Stimulated activated effector memory CD8-positive, alpha-beta T cell treated with anti-CD3 and anti-CD28 coated beads, Interleukin-12 subunit alpha, Interleukin-12 subunit beta, amount 100 ng/mL, for 72 hours (primary cell): ENCODE results near the gene ANO3.

Source experiments
- ATAC-seq: fragments of 150-1000 bp; cut with Tn5 transposase; 2 replicates; pipeline ENCODE4 v1.10.0; 2021
- DNase-seq, 2 donors: peaks; one replicate each; pipeline ENCODE4 v3.0.0; 2021 to 2022; ENCODE audit warnings: low spot score in 2 of 2
- H3K27ac Mint-ChIP-seq: one replicate; pipeline ENCODE4 v1.8.0; 2022; ENCODE audit warnings: mild to moderate bottlenecking, mixed read lengths
- H3K36me3 Mint-ChIP-seq: one replicate; pipeline ENCODE4 v1.8.0; 2022; ENCODE audit warnings: mild to moderate bottlenecking, mixed read lengths
- H3K4me1 Mint-ChIP-seq: one replicate; pipeline ENCODE4 v1.8.0; 2022; ENCODE audit warnings: mixed read lengths
- H3K4me3 Mint-ChIP-seq: one replicate; pipeline ENCODE4 v1.8.0; 2022; ENCODE audit warnings: mild to moderate bottlenecking, mixed read lengths
- H3K9me3 Mint-ChIP-seq: one replicate; pipeline ENCODE4 v1.8.0; 2022; ENCODE audit warnings: mixed read lengths

The ANO3 gene

DNA sequence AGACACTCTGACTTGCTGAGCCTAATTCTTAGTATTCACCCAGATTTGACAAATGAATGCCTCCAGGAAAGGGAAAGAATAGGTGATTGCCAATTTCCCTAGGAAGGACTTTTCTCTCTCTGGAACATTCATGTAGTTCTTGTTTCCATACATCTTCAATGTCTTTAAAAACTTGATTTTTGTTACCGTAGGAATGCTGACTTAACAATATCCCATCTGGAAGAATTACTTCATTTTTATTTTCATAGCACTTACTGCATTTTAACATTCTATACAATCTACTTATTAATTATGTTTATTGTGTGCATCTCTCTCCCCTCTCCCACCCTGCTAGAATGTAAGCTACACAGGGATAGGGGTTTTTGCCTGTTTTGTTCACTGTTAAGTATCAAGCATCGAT is 323.4 kb downstream of the ANO3 start:
- DNase-seq (no peak), ATAC-seq (no peak)
- Mint-ChIP-seq H3K9me3 (no peaks in the 10 kb centered on the region), H3K27ac (no peak overlapping the region), H3K36me3 (no peaks in the 10 kb centered on the region), H3K4me3 (no peak overlapping the region), H3K4me1 (no peaks in the 10 kb centered on the region)

DNA sequence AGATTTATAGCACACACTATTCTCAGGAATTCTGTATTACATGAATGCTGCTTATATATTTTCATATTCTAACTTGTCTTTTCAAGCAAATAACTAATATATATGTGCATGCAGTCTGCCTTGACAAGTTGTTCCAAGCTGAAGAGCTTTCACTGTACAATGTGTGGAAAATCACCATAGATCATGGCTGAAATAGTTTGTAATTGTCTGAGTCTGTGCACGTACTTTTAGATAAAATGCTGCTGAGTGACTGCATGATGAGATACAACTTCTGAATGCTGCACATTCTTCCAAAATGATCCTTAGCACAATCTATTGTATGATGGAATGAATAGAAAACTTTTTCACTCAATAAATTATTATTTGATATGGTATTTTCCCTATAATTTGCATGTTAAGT is 331.0 kb downstream of the ANO3 start:
- no peaks in the 10 kb centered on the region for H3K36me3 Mint-ChIP-seq
- H3K9me3 Mint-ChIP-seq, result peaks cover 3% of the 10 kb centered on the region
- H3K4me3 Mint-ChIP-seq, result no peak overlapping the region
- H3K27ac Mint-ChIP-seq, result no peak overlapping the region
- DNase-seq, result no peak
- H3K4me1 Mint-ChIP-seq, result no peaks in the 10 kb centered on the region
- no peak for ATAC-seq

GRCh38 chr11:26665036-26665435 is 333.1 kb downstream of the ANO3 start:
- H3K4me3 Mint-ChIP-seq, result no peak overlapping the region
- H3K36me3 Mint-ChIP-seq, result no peaks in the 10 kb centered on the region
- ATAC-seq (no peak), DNase-seq (no peak)
- H3K27ac Mint-ChIP-seq, result no peak overlapping the region
- H3K9me3 Mint-ChIP-seq, result peaks cover 15% of the 10 kb centered on the region
- H3K4me1 Mint-ChIP-seq, result no peaks in the 10 kb centered on the region

DNA sequence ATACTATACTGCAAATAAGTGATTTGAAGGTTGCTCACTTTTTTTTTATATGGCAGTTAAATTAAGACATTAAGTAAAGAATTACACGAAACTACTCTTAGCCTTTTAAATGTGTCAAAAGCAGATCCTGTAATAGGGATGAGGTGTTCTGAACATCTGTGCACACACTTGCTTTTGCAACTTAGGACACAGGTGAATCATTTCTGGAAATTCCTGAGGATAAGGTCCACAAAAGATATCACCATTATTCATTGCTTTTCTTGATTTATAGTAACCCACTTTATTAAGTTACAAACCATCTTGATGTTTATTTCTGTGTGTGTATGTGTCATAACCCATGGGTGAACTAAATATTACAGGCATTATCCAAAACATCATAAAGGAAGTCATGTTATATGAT is 334.0 kb downstream of the ANO3 start:
- ATAC-seq (no peak), DNase-seq (no peak)
- Mint-ChIP-seq H3K9me3 (peaks cover 18% of the 10 kb centered on the region), H3K4me1 (no peaks in the 10 kb centered on the region), H3K27ac (no peak overlapping the region), H3K4me3 (no peak overlapping the region), H3K36me3 (no peaks in the 10 kb centered on the region)

DNA sequence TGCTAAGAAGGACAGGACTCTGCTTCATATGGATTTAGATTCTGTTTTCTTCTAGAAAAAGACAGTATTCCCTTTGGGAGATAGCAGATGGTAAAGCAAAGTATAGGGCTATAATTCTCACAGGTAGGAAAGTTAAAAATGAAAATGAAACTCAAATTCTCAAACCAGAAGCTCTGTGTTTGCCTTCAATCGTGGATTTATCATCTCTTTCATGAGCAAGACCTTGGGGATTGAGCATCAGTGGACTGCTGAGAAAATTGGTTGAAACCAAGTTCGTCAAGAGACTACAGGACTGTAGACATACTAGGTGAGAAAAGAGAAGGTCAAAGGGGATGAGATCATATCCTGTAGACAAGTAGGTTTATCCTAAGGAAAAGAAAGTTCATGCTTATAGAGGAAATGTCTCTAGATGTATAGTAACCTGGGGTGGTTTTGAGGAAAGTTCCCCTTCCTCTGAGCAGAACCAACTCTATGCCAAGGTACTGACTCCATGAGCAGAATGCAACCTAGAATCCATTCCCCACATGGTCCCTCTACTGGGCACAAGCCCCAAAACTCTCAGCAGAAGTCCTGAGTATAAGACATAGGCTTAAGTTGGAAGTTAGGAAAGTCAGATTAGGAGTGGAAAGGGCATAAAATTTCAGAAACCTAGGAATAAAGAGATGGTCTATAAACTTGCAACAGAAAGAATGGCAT is 343.5 kb downstream of the ANO3 start:
- H3K4me3 Mint-ChIP-seq, result no peak overlapping the region
- H3K36me3 Mint-ChIP-seq, result no peaks in the 10 kb centered on the region
- peaks cover 11% of the 10 kb centered on the region for H3K9me3 Mint-ChIP-seq
- no peak overlapping the region for H3K27ac Mint-ChIP-seq
- DNase-seq, result no peak
- H3K4me1 Mint-ChIP-seq, result no peaks in the 10 kb centered on the region
- ATAC-seq, result no peak

DNA sequence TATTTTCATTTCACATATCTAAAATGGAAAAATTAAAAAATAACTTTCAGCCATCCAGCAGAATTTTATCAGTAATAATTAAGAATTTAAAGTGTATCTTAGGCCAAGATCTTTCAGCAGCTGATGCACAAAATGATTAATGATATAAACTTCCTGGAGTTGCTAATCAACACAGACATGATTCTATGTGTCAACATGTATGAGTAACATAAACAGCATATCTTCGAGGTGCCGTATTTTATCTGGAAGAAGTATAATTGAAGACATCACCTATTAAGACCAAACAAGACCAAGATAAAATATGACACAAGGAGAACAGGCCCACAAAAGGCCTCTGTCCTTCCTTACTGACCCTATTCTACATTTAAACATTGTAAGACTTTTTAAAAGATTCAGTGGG is 344.7 kb downstream of the ANO3 start:
- H3K4me3 Mint-ChIP-seq, result no peak overlapping the region
- ATAC-seq (no peak), DNase-seq (no peak)
- H3K27ac Mint-ChIP-seq, result no peak overlapping the region
- peaks cover 8% of the 10 kb centered on the region for H3K9me3 Mint-ChIP-seq
- H3K4me1 Mint-ChIP-seq, result no peaks in the 10 kb centered on the region
- no peaks in the 10 kb centered on the region for H3K36me3 Mint-ChIP-seq

- H3K4me1 Mint-ChIP-seq, result no peaks in the 10 kb centered on the region
- no peaks in the 10 kb centered on the region for H3K36me3 Mint-ChIP-seq
- H3K9me3 Mint-ChIP-seq, result peaks cover 8% of the 10 kb centered on the region
- H3K4me3 Mint-ChIP-seq, result no peak overlapping the region
- no peak for DNase-seq
- H3K27ac Mint-ChIP-seq, result no peak overlapping the region
- no peak for ATAC-seq
Observed at GRCh38 chr11:26677566-26677965, 345.6 kb downstream of the ANO3 start.

DNA sequence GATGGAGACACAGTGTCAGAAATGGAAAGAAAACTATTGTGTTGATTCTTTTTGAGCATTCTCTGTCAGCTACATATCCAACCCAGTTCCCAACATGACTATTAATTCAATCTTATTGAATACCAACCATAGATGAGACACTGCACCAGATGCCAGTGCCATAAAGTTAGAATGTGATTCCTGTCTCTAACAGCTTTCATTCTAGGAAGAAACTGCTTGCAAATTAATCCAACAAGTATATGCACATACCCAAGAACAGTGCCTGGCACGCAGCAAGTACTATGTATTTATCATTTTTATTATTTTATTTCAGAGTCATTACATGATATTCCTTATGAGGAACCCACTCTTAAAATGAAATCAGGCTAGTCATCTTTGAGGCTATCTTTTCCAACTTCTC is 355.4 kb downstream of the ANO3 start:
- ATAC-seq (no peak), DNase-seq (no peak)
- Mint-ChIP-seq H3K9me3 (peaks cover 2% of the 10 kb centered on the region), H3K36me3 (no peaks in the 10 kb centered on the region), H3K4me1 (no peaks in the 10 kb centered on the region), H3K27ac (no peak overlapping the region), H3K4me3 (no peak overlapping the region)

GRCh38 chr11:26688701-26689100 is 356.8 kb downstream of the ANO3 start:
- Mint-ChIP-seq H3K27ac (no peak overlapping the region), H3K4me3 (no peak overlapping the region), H3K4me1 (no peaks in the 10 kb centered on the region), H3K9me3 (peaks cover 2% of the 10 kb centered on the region), H3K36me3 (no peaks in the 10 kb centered on the region)
- ATAC-seq (no peak), DNase-seq (no peak)

- no peak for ATAC-seq
- H3K4me1 Mint-ChIP-seq, result no peaks in the 10 kb centered on the region
- peaks cover 8% of the 10 kb centered on the region for H3K9me3 Mint-ChIP-seq
- no peak overlapping the region for H3K27ac Mint-ChIP-seq
- no peaks in the 10 kb centered on the region for H3K36me3 Mint-ChIP-seq
- no peak for DNase-seq
- no peak overlapping the region for H3K4me3 Mint-ChIP-seq
Observed at GRCh38 chr11:26696330-26696729, 364.4 kb downstream of the ANO3 start.

- ATAC-seq, result no peak
- DNase-seq, result no peak
Observed at GRCh38 chr11:26698224-26698623, 366.3 kb downstream of the ANO3 start.

GRCh38 chr11:26700574-26701235 is 368.8 kb downstream of the ANO3 start:
- no peaks in the 10 kb centered on the region for H3K36me3 Mint-ChIP-seq

More at GRCh38 chr11:26698224-26698623, 366.3 kb downstream of the ANO3 start:
- H3K9me3 Mint-ChIP-seq, result peaks cover 8% of the 10 kb centered on the region
- H3K36me3 Mint-ChIP-seq, result no peaks in the 10 kb centered on the region
- H3K27ac Mint-ChIP-seq, result no peak overlapping the region
- no peak overlapping the region for H3K4me3 Mint-ChIP-seq
- H3K4me1 Mint-ChIP-seq, result no peaks in the 10 kb centered on the region

DNA sequence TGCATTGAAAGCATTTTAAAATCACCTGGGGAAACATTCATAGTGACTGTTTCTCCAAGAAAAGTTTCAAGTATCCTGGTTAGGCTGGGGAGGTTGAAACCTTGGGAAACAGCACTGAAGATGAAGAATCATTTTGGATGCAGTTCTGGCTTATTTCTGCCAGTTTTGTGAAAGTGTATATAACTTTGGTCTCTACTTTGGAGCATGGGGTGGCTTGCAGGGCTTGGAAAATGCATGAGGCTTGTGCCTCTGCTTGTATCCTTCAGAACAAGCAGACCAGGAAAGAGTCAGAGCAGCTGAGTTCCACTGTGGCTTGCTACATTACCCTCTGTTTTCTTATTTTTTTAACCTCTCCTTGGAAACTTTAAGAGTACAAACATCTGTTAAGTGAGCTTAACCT is 370.5 kb downstream of the ANO3 start:
- ATAC-seq (no peak), DNase-seq (no peak)
- Mint-ChIP-seq H3K36me3 (no peaks in the 10 kb centered on the region), H3K4me1 (no peaks in the 10 kb centered on the region), H3K4me3 (no peak overlapping the region), H3K9me3 (peaks cover 13% of the 10 kb centered on the region), H3K27ac (no peak overlapping the region)

More at GRCh38 chr11:26700574-26701235, 368.8 kb downstream of the ANO3 start:
- no peak overlapping the region for H3K4me3 Mint-ChIP-seq
- H3K4me1 Mint-ChIP-seq, result no peaks in the 10 kb centered on the region
- ATAC-seq (no peak), DNase-seq (no peak)
- peaks cover 14% of the 10 kb centered on the region for H3K9me3 Mint-ChIP-seq
- H3K27ac Mint-ChIP-seq, result no peak overlapping the region

DNA sequence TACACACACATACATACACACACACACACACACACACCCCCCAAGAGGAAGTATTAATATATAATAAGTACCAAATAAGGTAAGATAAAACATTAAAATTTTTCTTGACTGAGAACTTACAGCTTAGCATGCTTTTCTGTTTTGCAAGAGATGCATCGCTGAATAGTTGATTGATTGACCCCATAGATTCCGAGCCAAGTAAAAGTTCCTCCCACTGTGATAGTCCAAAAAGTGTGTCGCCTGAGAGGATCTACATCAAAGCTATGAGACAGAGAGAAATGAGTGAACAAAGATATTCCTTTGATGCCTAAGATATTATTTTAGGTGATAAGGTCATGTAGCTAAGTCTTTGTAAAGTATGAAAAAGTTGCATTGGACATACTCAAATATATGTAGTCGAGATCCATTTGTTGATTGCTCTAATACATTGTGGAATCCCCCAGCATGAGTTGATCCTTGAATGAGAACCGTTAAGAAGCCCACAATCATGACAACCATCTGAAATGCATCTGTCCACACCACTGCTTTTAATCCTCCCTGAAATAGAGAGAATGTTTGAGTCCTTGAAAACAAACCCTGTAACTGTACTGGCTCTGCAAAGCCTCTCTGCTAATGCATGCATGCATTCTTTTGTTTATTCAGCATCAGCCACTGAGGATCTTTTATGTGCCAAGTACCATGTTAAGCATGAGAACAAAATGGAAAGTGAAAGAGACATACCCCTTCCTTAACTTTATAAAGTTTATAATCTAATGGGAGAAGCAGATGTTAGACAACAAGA is 371.7 kb downstream of the ANO3 start:
- no peak overlapping the region for H3K27ac Mint-ChIP-seq
- H3K4me1 Mint-ChIP-seq, result no peaks in the 10 kb centered on the region

GRCh38 chr11:26704249-26704648 is 372.3 kb downstream of the ANO3 start:
- no peak overlapping the region for H3K27ac Mint-ChIP-seq
- no peak for ATAC-seq
- H3K4me3 Mint-ChIP-seq, result no peak overlapping the region
- H3K9me3 Mint-ChIP-seq, result peaks cover 14% of the 10 kb centered on the region
- no peak for DNase-seq
- no peaks in the 10 kb centered on the region for H3K4me1 Mint-ChIP-seq
- H3K36me3 Mint-ChIP-seq, result no peaks in the 10 kb centered on the region

More for the DNA sequence above, 371.7 kb downstream of the ANO3 start:
- ATAC-seq, result no peak
- H3K9me3 Mint-ChIP-seq, result peaks cover 14% of the 10 kb centered on the region
- DNase-seq, result no peak
- H3K36me3 Mint-ChIP-seq, result no peaks in the 10 kb centered on the region
- no peak overlapping the region for H3K4me3 Mint-ChIP-seq

GRCh38 chr11:26706181-26706580 is 374.3 kb downstream of the ANO3 start:
- no peak overlapping the region for H3K4me3 Mint-ChIP-seq
- ATAC-seq (no peak), DNase-seq (no peak)
- H3K27ac Mint-ChIP-seq, result no peak overlapping the region
- H3K9me3 Mint-ChIP-seq, result peaks cover 14% of the 10 kb centered on the region
- H3K4me1 Mint-ChIP-seq, result no peaks in the 10 kb centered on the region
- H3K36me3 Mint-ChIP-seq, result no peaks in the 10 kb centered on the region
